GM12878 (cell line): ENCODE measurements around the gene GSE1. TPM values are rescaled to one million over a fixed set of nuclear protein-coding genes. Genes with fewer than 3 reads are reported as not detected.

Experiments
- ATAC-seq: fragments of 200-7000 bp; cut with Tn5 transposase; 3 replicates; pipeline ENCODE4 v1.9.1; 2020; ENCODE audit warnings: mild to moderate bottlenecking, moderate library complexity
- BruUV-seq: library from RNA; stranded (reverse); fragments of 400-500 nt; replicated peaks from 2 replicates; lab custom pipeline; 2021; lab: Mats Ljungman, UMichigan
- CTCF ChIA-PET: fragments of 300-600 bp; sonication (Branson Sonifier 250); formaldehyde crosslinking; extraction: SDS; loops from one replicate; lab custom pipeline; 2021; ENCODE audit warnings: inconsistent platforms; lab: Yijun Ruan, JAX
- POLR2A ChIA-PET: fragments of 350-600 bp; formaldehyde crosslinking; extraction: SDS; loops from one replicate; lab custom pipeline; 2021; ENCODE audit warnings: inconsistent platforms; lab: Charles Lee
- RAD21 ChIA-PET: fragments of 300-600 bp; sonication (Branson Sonifier 250); formaldehyde crosslinking; loops from one replicate; lab custom pipeline; 2023; ENCODE audit warnings: antibody characterized with exemption; ENCODE audit not compliant: unreplicated experiment; lab: Charles Lee
- SMC1A ChIA-PET: fragments of 300-600 bp; sonication (Branson Sonifier 250); formaldehyde crosslinking; loops from one replicate; lab custom pipeline; 2023; ENCODE audit not compliant: unreplicated experiment, uncharacterized antibody; lab: Charles Lee
- DNase-seq: peaks from one replicate; pipeline ENCODE4 v3.0.0-alpha.2; 2011; ENCODE audit warnings: low read depth, low spot score
- FAIRE-seq: peaks from 3 replicates; lab custom pipeline; 2011; peaks lifted over from hg19 to GRCh38; lab: Jason Lieb, UNC
- H2AFZ ChIP-seq: 2 replicates; pipeline ENCODE4 v1.6.0; 2011; ENCODE audit warnings: low read depth, low read length, control low read depth; ENCODE audit not compliant: control insufficient read depth
- H3K27ac ChIP-seq: 2 replicates; pipeline ENCODE4 v1.5.1; 2011; ENCODE audit warnings: control low read depth; ENCODE audit not compliant: control insufficient read depth, insufficient read depth
- H3K27me3 ChIP-seq, 2 experiments: replicated peaks in 1 of 2; 2 replicates each; pipeline versions ENCODE4 v1.6.0 to v1.6.1; 2011; ENCODE audit warnings: low read length in 1 of 2; ENCODE audit not compliant: control insufficient read depth in 2 of 2, insufficient read depth in 2 of 2
- H3K36me3 ChIP-seq, 2 experiments: 2 replicates each; pipeline ENCODE4 v1.5.1; 2011; ENCODE audit warnings: low read length in 1 of 2; ENCODE audit not compliant: control insufficient read depth in 2 of 2, insufficient read depth in 2 of 2
- H3K4me1 ChIP-seq: 2 replicates; pipeline ENCODE4 v1.6.1; 2011; ENCODE audit warnings: mild to moderate bottlenecking, low read length, moderate library complexity, mixed read lengths; ENCODE audit not compliant: control insufficient read depth, insufficient read depth
- H3K4me2 ChIP-seq: 2 replicates; pipeline ENCODE4 v1.6.0; 2011; ENCODE audit warnings: control low read depth; ENCODE audit not compliant: control insufficient read depth, insufficient read depth
- H3K4me3 ChIP-seq: fragments of 200-600 bp; sonication (generic); 2 replicates; pipeline ENCODE4 v1.5.1; 2016
- H3K79me2 ChIP-seq: 2 replicates; pipeline ENCODE4 v1.6.0; 2011; ENCODE audit warnings: low read length; ENCODE audit not compliant: control insufficient read depth, insufficient read depth
- H3K9ac ChIP-seq: 2 replicates; pipeline ENCODE4 v1.8.0; 2011; ENCODE audit warnings: low read length, control low read depth, mixed read lengths; ENCODE audit not compliant: control insufficient read depth, insufficient read depth
- H3K9me3 ChIP-seq: replicated peaks from 3 replicates; pipeline ENCODE4 v1.5.1; 2011; ENCODE audit warnings: mild to moderate bottlenecking, low read length; ENCODE audit not compliant: control insufficient read depth, insufficient read depth
- H4K20me1 ChIP-seq: 2 replicates; pipeline ENCODE4 v1.6.0; 2011; ENCODE audit not compliant: control insufficient read depth, insufficient read depth
- BACH1 ChIP-seq: fragments of 450-650 bp; IDR thresholded peaks from 2 replicates; pipeline ENCODE4 v1.6.1; 2017; ENCODE audit warnings: mild to moderate bottlenecking, borderline replicate concordance
- ESRRA ChIP-seq: IDR thresholded peaks from 2 replicates; pipeline ENCODE4 v1.6.1; 2012; ENCODE audit warnings: mild to moderate bottlenecking, low read length, improper control_type of control experiment
- GABPA ChIP-seq: IDR thresholded peaks from 2 replicates; pipeline ENCODE4 v1.6.1; 2014; ENCODE audit warnings: antibody characterized with exemption, low read depth, mild to moderate bottlenecking, inconsistent platforms
- HCFC1 ChIP-seq: fragments of 150-350 bp; IDR thresholded peaks from 2 replicates; pipeline ENCODE4 v1.6.1; 2014; ENCODE audit warnings: low read length
- NR2C2 ChIP-seq: IDR thresholded peaks from 2 replicates; pipeline ENCODE4 v1.6.1; 2011; ENCODE audit warnings: borderline replicate concordance, low read depth; ENCODE audit not compliant: control insufficient read depth, insufficient read length
- POU2F2 ChIP-seq: IDR thresholded peaks from 3 replicates; pipeline ENCODE4 v1.6.1; 2011; ENCODE audit warnings: low read depth, mild to moderate bottlenecking, low read length, borderline replicate concordance
- SMAD5 ChIP-seq: IDR thresholded peaks from 2 replicates; pipeline ENCODE4 v1.6.1; 2016; ENCODE audit warnings: antibody characterized with exemption, low read depth
- SREBF1 ChIP-seq: IDR thresholded peaks from 2 replicates; pipeline ENCODE4 v1.6.1; 2012; ENCODE audit warnings: mild to moderate bottlenecking, low read length
- SRF ChIP-seq, 2 experiments: IDR thresholded peaks; 2 replicates each; pipeline ENCODE4 v1.6.1; 2011; ENCODE audit warnings: low read depth in 2 of 2, low read length in 2 of 2, mild to moderate bottlenecking in 1 of 2, moderate library complexity in 1 of 2
- YBX1 ChIP-seq: fragments of 450-650 bp; IDR thresholded peaks from 2 replicates; pipeline ENCODE4 v1.6.1; 2016; ENCODE audit warnings: antibody characterized with exemption
- YY1 ChIP-seq: IDR thresholded peaks from 2 replicates; pipeline ENCODE4 v1.6.1; 2011; ENCODE audit warnings: low read depth, mild to moderate bottlenecking, low read length
- WGBS: methylation state at CpG from one replicate; pipeline ENCODE4 v1.1.6; 2016; ENCODE audit warnings: low lambda C conversion rate; ENCODE audit not compliant: insufficient replicate concordance, insufficient coverage; ENCODE audit errors: missing lambda C conversion rate; 5-methylcytosine and 5-hydroxymethylcytosine counted together
- in situ Hi-C: fragments of 300-500 bp; cut with MboI; formaldehyde crosslinking; loops from 9 replicates; pipeline ENCODE4 v1.14.3; 2018; ENCODE audit warnings: mixed read lengths
- intact Hi-C: fragments of 100-400 bp; cut with micrococcal nuclease; formaldehyde crosslinking; loops from one replicate; pipeline ENCODE4 v1.14.2; 2022; ENCODE audit not compliant: unreplicated experiment
- polyA plus RNA-seq, 11 experiments: library from polyadenylated mRNA; depleted of rRNA in 4 of 11; unstranded in 6 of 11; stranded (reverse) in 5 of 11; fragments of >200 nt; fragmentation: Nextera tagmentation in 4 of 11; fragmentation: Illumina TruSeq in 1 of 11; extraction: Ambion mirVana in 4 of 11; extraction: Trizol in 1 of 11; gene quantifications; 1 replicate in 1 of 11; 2 replicates in 10 of 11; pipeline versions ENCODE4 v1.2.1 to v1.2.3, GENCODE V29; 2011 to 2016; ENCODE audit warnings: inconsistent platforms in 2 of 11, missing spikeins in 2 of 11, low read depth in 1 of 11
- total RNA-seq, 4 experiments: library from RNA; depleted of rRNA in 3 of 4; stranded (reverse); fragments of >200 nt in 3 of 4; fragmentation: Illumina TruSeq in 1 of 4; extraction: Trizol in 1 of 4; gene quantifications; 2 replicates each; pipeline versions ENCODE4 v1.2.1 to v1.2.3, GENCODE V29; 2013 to 2021
- TF ChIP-seq, protein P1 (sequence below): fragments of 450-650 bp; IDR thresholded peaks from 2 replicates; pipeline ENCODE4 v1.6.1; 2014; ENCODE audit warnings: mild to moderate bottlenecking
- TF ChIP-seq, protein P2 (sequence below): fragments of 450-650 bp; IDR thresholded peaks from 2 replicates; pipeline ENCODE4 v1.6.1; 2016; ENCODE audit warnings: mild to moderate bottlenecking
- TF ChIP-seq, protein P3 (sequence below): fragments of 450-650 bp; IDR thresholded peaks from 2 replicates; pipeline ENCODE4 v1.6.1; 2017; ENCODE audit warnings: mild to moderate bottlenecking, low read depth, inconsistent platforms; ENCODE audit not compliant: poor library complexity, severe bottlenecking
- TF ChIP-seq, protein P4 (sequence below): fragments of 450-650 bp; IDR thresholded peaks from 2 replicates; pipeline ENCODE4 v1.6.1; 2018; ENCODE audit warnings: borderline replicate concordance, mild to moderate bottlenecking; ENCODE audit not compliant: partially characterized antibody

Gene GSE1
- total and polyA plus RNA-seq, 10 of the 15 experiments (the other 5 are each of a cell fraction or from before 2014, with no cell fraction given): 4.6 to 58.7 (median 18.2) TPM

DNA sequence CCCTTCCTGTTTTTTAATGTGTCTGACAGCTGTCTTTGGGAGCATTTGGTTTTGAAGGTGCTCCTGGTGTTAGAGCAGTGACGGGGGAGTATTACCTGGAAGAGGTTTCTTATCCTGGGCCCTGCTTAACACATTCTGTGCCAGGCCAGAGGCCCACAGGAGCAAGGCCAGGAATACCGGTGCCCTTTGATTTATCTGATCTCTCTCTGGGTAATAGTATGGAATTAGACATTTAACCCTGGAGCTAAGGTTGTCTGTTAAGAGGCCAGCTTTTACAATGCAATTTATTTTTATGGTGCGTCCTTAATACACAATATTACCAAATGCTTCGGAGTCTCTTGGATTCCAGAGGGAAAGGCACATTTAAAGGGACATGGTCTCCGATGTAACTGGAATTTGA is 37.2 kb upstream of the GSE1 start:
- Histone ChIP-seq H3K4me1 (peaks cover 17% of the 10 kb centered on the region), H3K4me3 (no peak overlapping the region), H2AFZ (no peak overlapping the region), H3K27me3 (no peaks in the 10 kb centered on the region), H3K36me3 (peaks cover 0 to 10% of the 10 kb centered on the region in 2 experiments; a peak in 3 of 4 replicates), H3K79me2 (peaks cover 60% of the 10 kb centered on the region), H3K9ac (no peak overlapping the region), H4K20me1 (peaks cover 14% of the 10 kb centered on the region; the same call in 1 of the 2 replicates), H3K27ac (no peak overlapping the region), H3K9me3 (no peaks in the 10 kb centered on the region), H3K4me2 (no peak overlapping the region)
- ChIA-PET SMC1A (interaction anchor here (1.0 to 1.5 kb wide), 3 partner anchors 21 to 108 kb away, joined by 3 to 5 read pairs (median 4); no protein-coding TSS in a partner anchor), RAD21 (no interaction called here), POLR2A (interaction anchor here (0.6 kb wide), 2 partner anchors 13 to 147 kb away, joined by 3 read pairs; no protein-coding TSS in a partner anchor), CTCF (interaction anchor here (0.7 kb wide), 1 partner anchor 450 kb away, joined by 3 read pairs; no protein-coding TSS in a partner anchor)
- TSS peak; percentile 19 for BruUV-seq
- 98% methylated on average over 5 of the region's 5 CpGs for WGBS
- in situ Hi-C loops (no loop called here), intact Hi-C loops (no loop called here)
- FAIRE-seq: no peak
- DNase-seq: no peak
- ATAC-seq: no peak
- TF ChIP-seq, protein P1, sequence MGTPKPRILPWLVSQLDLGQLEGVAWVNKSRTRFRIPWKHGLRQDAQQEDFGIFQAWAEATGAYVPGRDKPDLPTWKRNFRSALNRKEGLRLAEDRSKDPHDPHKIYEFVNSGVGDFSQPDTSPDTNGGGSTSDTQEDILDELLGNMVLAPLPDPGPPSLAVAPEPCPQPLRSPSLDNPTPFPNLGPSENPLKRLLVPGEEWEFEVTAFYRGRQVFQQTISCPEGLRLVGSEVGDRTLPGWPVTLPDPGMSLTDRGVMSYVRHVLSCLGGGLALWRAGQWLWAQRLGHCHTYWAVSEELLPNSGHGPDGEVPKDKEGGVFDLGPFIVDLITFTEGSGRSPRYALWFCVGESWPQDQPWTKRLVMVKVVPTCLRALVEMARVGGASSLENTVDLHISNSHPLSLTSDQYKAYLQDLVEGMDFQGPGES: no peak
- TF ChIP-seq SRF (IDR thresholded peaks at IDR 0.05; ENCODE audit: low read depth in 2 of 2, low read length in 2 of 2) (no peak), POU2F2 (no peak), HCFC1 (no peak), YBX1 (no peak), YY1 (no peak), SMAD5 (no peak), ESRRA (no peak), BACH1 (no peak), NR2C2 (no peak), SREBF1 (no peak), GABPA (no peak)
- TF ChIP-seq, protein P2, sequence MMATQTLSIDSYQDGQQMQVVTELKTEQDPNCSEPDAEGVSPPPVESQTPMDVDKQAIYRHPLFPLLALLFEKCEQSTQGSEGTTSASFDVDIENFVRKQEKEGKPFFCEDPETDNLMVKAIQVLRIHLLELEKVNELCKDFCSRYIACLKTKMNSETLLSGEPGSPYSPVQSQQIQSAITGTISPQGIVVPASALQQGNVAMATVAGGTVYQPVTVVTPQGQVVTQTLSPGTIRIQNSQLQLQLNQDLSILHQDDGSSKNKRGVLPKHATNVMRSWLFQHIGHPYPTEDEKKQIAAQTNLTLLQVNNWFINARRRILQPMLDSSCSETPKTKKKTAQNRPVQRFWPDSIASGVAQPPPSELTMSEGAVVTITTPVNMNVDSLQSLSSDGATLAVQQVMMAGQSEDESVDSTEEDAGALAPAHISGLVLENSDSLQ: no peak
- TF ChIP-seq, protein P3, sequence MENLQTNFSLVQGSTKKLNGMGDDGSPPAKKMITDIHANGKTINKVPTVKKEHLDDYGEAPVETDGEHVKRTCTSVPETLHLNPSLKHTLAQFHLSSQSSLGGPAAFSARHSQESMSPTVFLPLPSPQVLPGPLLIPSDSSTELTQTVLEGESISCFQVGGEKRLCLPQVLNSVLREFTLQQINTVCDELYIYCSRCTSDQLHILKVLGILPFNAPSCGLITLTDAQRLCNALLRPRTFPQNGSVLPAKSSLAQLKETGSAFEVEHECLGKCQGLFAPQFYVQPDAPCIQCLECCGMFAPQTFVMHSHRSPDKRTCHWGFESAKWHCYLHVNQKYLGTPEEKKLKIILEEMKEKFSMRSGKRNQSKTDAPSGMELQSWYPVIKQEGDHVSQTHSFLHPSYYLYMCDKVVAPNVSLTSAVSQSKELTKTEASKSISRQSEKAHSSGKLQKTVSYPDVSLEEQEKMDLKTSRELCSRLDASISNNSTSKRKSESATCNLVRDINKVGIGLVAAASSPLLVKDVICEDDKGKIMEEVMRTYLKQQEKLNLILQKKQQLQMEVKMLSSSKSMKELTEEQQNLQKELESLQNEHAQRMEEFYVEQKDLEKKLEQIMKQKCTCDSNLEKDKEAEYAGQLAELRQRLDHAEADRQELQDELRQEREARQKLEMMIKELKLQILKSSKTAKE: no peak
- TF ChIP-seq, protein P4, sequence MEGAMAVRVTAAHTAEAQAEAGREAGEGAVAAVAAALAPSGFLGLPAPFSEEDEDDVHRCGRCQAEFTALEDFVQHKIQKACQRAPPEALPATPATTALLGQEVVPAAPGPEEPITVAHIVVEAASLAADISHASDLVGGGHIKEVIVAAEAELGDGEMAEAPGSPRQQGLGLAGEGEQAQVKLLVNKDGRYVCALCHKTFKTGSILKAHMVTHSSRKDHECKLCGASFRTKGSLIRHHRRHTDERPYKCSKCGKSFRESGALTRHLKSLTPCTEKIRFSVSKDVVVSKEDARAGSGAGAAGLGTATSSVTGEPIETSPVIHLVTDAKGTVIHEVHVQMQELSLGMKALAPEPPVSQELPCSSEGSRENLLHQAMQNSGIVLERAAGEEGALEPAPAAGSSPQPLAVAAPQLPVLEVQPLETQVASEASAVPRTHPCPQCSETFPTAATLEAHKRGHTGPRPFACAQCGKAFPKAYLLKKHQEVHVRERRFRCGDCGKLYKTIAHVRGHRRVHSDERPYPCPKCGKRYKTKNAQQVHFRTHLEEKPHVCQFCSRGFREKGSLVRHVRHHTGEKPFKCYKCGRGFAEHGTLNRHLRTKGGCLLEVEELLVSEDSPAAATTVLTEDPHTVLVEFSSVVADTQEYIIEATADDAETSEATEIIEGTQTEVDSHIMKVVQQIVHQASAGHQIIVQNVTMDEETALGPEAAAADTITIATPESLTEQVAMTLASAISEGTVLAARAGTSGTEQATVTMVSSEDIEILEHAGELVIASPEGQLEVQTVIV: no peak
